ENCODE measurements around the gene LY86. TPM values are rescaled to one million over a fixed set of nuclear protein-coding genes. Genes with fewer than 3 reads are reported as not detected.

The LY86 gene
- total RNA-seq, 1 donor from 2014 or later: not detected

- Mint-ChIP-seq H3K4me3 (no peak overlapping the region), H3K27me3 (no peaks in the 10 kb centered on the region), H3K27ac (no peak overlapping the region), H3K36me3 (no peaks in the 10 kb centered on the region), H3K9me3 (peaks cover 7% of the 10 kb centered on the region), H3K4me1 (ENCODE audit: unreplicated experiment) (peaks cover 18% of the 10 kb centered on the region)
- TF ChIP-seq CTCF (conservative IDR thresholded peaks at IDR 0.05): no peak
- DNase-seq (ENCODE audit: extremely low spot score, unreplicated experiment): no peak
Measured at GRCh38 chr6:6599468-6599873, 11.0 kb downstream of the LY86 start.

GRCh38 chr6:6600875-6601274 is 12.4 kb downstream of the LY86 start:
- Mint-ChIP-seq H3K36me3 (no peaks in the 10 kb centered on the region), H3K4me3 (no peak overlapping the region), H3K27me3 (no peaks in the 10 kb centered on the region), H3K4me1 (ENCODE audit: unreplicated experiment) (peaks cover 18% of the 10 kb centered on the region), H3K27ac (no peak overlapping the region), H3K9me3 (peaks cover 10% of the 10 kb centered on the region)
- no peak for TF ChIP-seq CTCF (conservative IDR thresholded peaks at IDR 0.05)
- DNase-seq (ENCODE audit: extremely low spot score, unreplicated experiment): no peak

- H3K36me3 Mint-ChIP-seq: no peaks in the 10 kb centered on the region
Measured at GRCh38 chr6:6602262-6602661, 13.7 kb downstream of the LY86 start.

GRCh38 chr6:6603317-6603716 is 14.8 kb downstream of the LY86 start:
- Mint-ChIP-seq H3K36me3 (no peaks in the 10 kb centered on the region), H3K27ac (no peak overlapping the region), H3K27me3 (no peaks in the 10 kb centered on the region), H3K4me3 (no peak overlapping the region), H3K9me3 (peaks cover 10% of the 10 kb centered on the region), H3K4me1 (ENCODE audit: unreplicated experiment) (peaks cover 10% of the 10 kb centered on the region)
- DNase-seq (ENCODE audit: extremely low spot score, unreplicated experiment): no peak
- TF ChIP-seq CTCF (conservative IDR thresholded peaks at IDR 0.05): no peak

More at GRCh38 chr6:6602262-6602661, 13.7 kb downstream of the LY86 start:
- Mint-ChIP-seq H3K27ac (no peak overlapping the region), H3K27me3 (no peaks in the 10 kb centered on the region), H3K4me1 (ENCODE audit: unreplicated experiment) (peaks cover 11% of the 10 kb centered on the region), H3K9me3 (peaks cover 10% of the 10 kb centered on the region), H3K4me3 (no peak overlapping the region)
- TF ChIP-seq CTCF (conservative IDR thresholded peaks at IDR 0.05): no peak
- DNase-seq (ENCODE audit: extremely low spot score, unreplicated experiment): no peak

GRCh38 chr6:6604015-6604414 is 15.5 kb downstream of the LY86 start:
- TF ChIP-seq CTCF (conservative IDR thresholded peaks at IDR 0.05): no peak
- Mint-ChIP-seq H3K9me3 (peaks cover 10% of the 10 kb centered on the region), H3K4me3 (no peak overlapping the region), H3K4me1 (ENCODE audit: unreplicated experiment) (peaks cover 6% of the 10 kb centered on the region), H3K36me3 (no peaks in the 10 kb centered on the region), H3K27ac (no peak overlapping the region), H3K27me3 (no peaks in the 10 kb centered on the region)
- DNase-seq (ENCODE audit: extremely low spot score, unreplicated experiment): no peak

- H3K9me3 Mint-ChIP-seq: peaks cover 10% of the 10 kb centered on the region
- no peak overlapping the region for H3K4me3 Mint-ChIP-seq
Measured at GRCh38 chr6:6604566-6604965, 16.0 kb downstream of the LY86 start.

More at GRCh38 chr6:6604566-6604965, 16.0 kb downstream of the LY86 start:
- TF ChIP-seq CTCF (conservative IDR thresholded peaks at IDR 0.05): no peak
- no peak for DNase-seq (ENCODE audit: extremely low spot score, unreplicated experiment)
- H3K4me1 Mint-ChIP-seq (ENCODE audit: unreplicated experiment): peaks cover 6% of the 10 kb centered on the region
- no peak overlapping the region for H3K27ac Mint-ChIP-seq
- no peaks in the 10 kb centered on the region for H3K36me3 Mint-ChIP-seq
- no peaks in the 10 kb centered on the region for H3K27me3 Mint-ChIP-seq
